OCI-LY1 (cell line): Measurements from ENCODE around the gene CSRP1.

Experiments used
- EZH2 ChIP-seq: fragments of 200-600 bp; sonication (generic), shearing (Covaris generic); IDR thresholded peaks from 2 replicates; pipeline ENCODE4 v1.8.0; 2017; ENCODE audit warnings: borderline replicate concordance, mixed run types, mild to moderate bottlenecking, antibody characterized with exemption, low read length, moderate library complexity, mixed read lengths
- TF ChIP-seq, protein P1 (sequence below): fragments of 200-600 bp; sonication (generic), shearing (Covaris generic); IDR thresholded peaks from 2 replicates; pipeline ENCODE4 v1.5.1; 2017; ENCODE audit warnings: mild to moderate bottlenecking, antibody characterized with exemption, low read length, moderate library complexity, mixed read lengths

DNA sequence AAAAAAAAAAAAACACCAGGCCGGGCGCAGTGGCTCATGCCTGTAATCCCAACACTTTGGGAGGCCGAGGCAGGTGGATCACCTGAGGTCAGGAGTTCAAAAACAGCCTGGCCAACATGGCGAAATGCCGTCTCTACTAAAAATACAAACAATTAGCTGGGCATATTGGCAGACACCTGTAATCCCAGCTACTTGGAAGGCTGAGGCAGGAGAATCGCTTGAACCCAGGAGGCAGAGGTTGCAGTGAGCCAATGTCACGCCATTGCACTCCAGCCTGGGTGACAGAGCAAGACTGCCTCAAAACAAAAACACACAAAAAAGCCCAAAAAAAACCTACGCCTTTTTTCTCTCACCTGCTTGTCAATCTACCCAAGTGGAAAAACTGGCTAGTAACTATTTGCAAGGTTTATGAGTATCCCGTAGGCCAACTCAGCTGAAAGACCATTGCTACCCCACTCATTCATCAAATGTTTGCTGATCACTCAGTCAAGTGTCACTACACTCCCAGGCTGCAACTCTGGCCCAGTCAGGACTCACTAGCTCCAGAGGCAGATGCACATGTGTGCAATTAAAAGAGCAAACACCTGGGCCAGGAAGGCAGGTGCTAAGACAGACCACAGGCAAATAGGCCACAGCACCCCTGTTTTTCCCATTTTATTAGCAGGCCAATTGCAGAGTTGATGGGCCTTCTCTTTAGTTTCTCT is 2.0 kb downstream of the CSRP1 start:
- TF ChIP-seq, protein P1, sequence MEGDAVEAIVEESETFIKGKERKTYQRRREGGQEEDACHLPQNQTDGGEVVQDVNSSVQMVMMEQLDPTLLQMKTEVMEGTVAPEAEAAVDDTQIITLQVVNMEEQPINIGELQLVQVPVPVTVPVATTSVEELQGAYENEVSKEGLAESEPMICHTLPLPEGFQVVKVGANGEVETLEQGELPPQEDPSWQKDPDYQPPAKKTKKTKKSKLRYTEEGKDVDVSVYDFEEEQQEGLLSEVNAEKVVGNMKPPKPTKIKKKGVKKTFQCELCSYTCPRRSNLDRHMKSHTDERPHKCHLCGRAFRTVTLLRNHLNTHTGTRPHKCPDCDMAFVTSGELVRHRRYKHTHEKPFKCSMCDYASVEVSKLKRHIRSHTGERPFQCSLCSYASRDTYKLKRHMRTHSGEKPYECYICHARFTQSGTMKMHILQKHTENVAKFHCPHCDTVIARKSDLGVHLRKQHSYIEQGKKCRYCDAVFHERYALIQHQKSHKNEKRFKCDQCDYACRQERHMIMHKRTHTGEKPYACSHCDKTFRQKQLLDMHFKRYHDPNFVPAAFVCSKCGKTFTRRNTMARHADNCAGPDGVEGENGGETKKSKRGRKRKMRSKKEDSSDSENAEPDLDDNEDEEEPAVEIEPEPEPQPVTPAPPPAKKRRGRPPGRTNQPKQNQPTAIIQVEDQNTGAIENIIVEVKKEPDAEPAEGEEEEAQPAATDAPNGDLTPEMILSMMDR: no peak
- no peak for TF ChIP-seq EZH2
